ENCODE measurements around the gene ARID3A. TPM values are rescaled to one million over a fixed set of nuclear protein-coding genes. Genes with fewer than 3 reads are reported as not detected.
A peak's percentile ranks its signal among the peaks of the same experiment; 100 is the strongest.

The ARID3A gene
- total and polyA plus RNA-seq, 2 of the 13 experiments (the other 11 are each of a cell fraction or from before 2014, with no cell fraction given) = 71.3 to 77.9 TPM

DNA sequence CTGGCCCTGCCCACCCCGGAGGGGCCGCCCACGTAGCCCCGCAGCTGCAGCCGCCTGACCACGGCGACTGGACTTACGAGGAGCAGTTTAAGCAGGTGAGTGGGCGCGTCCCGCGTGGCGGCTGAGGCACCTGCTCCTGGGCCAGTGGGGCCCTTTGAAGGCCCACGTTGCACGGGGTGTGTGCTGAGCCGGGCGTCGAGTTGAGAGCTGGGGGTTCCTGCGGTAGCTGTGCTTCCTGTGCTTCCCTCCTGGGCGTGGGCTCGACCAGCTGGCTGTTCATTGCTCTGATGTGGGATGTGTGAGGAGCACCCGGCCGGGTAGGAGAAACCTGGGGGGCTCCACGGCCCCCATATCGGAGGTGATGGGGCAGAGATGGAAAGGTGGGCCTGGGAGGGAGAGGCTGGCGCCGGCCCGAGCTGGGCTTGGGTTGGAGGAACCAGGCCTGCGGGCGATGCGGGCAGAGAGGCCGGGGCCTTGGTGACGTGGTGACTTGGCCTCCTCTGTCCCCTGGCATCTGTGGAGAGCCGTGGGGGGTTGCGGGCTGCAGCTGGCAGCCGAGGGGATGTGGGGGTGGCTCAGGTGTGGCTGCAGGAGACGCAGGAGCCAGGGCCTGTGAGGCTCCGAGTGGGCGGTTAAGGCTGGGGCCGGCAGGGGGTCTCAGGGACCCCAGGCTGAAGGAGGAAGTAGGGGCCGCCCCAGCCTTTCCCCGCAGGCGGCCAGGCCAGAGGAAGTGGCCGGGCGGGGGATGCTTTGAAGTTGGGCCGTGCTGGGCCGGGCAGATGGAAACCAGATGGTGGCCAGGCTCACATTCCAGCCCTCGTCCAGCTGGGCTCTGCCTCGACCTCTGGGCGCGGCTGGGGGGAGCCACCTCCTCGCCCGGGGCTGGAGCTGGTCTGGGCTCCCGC, 7.1 kb downstream of the ARID3A start (continued):
- TF ChIP-seq ZBTB38 (CRISPR knock-in tag; IDR thresholded peaks at IDR 0.05) (peak; percentile 91), ZNF34 (CRISPR knock-in tag; IDR thresholded peaks at IDR 0.05; ENCODE audit: borderline replicate concordance) (no peak), PITX1 (CRISPR knock-in tag; IDR thresholded peaks at IDR 0.05) (no peak), ZNF562 (CRISPR knock-in tag; IDR thresholded peaks at IDR 0.05; ENCODE audit: borderline replicate concordance) (no peak), RFX3 (CRISPR knock-in tag; IDR thresholded peaks at IDR 0.05) (no peak), KMT2A (CRISPR knock-in tag; IDR thresholded peaks at IDR 0.05) (no peak), REL (CRISPR knock-in tag; conservative IDR thresholded peaks at IDR 0.05) (no peak), BCL6 (CRISPR knock-in tag; IDR thresholded peaks at IDR 0.05) (no peak), SSRP1 (CRISPR knock-in tag; IDR thresholded peaks at IDR 0.05) (no peak), TAF15 (IDR thresholded peaks at IDR 0.05; ENCODE audit: low read depth, low read length, poor library complexity, severe bottlenecking) (no peak), TBP (CRISPR knock-in tag; IDR thresholded peaks at IDR 0.05) (no peak), ZNF24 (IDR thresholded peaks at IDR 0.05) (no peak), SOX13 (IDR thresholded peaks at IDR 0.05) (no peak), SOX13 (CRISPR knock-in tag; conservative IDR thresholded peaks at IDR 0.05 in 1 of 2, IDR thresholded peaks at IDR 0.05 in 1 of 2) (no peak), ZEB1 (IDR thresholded peaks at IDR 0.05; ENCODE audit: insufficient replicate concordance, low read depth) (no peak), GABPB1 (CRISPR knock-in tag; IDR thresholded peaks at IDR 0.05) (peak; percentile 65; the same call in 1 of the 2 replicates), NFKB2 (CRISPR knock-in tag; IDR thresholded peaks at IDR 0.05; ENCODE audit: borderline replicate concordance) (peak; percentile 20; the same call in 1 of the 2 replicates), STAG1 (CRISPR knock-in tag; IDR thresholded peaks at IDR 0.05) (0 out of 2 replicates have a peak, but pooled peaks have one; percentile 5), MEF2D (CRISPR knock-in tag; IDR thresholded peaks at IDR 0.05) (no peak), CREM (IDR thresholded peaks at IDR 0.05) (no peak), CREM (CRISPR knock-in tag; IDR thresholded peaks at IDR 0.05) (no peak), ELF3 (CRISPR knock-in tag; IDR thresholded peaks at IDR 0.05) (peak; percentile 42; the same call in 1 of the 2 replicates)
- TF ChIP-seq, protein P1, sequence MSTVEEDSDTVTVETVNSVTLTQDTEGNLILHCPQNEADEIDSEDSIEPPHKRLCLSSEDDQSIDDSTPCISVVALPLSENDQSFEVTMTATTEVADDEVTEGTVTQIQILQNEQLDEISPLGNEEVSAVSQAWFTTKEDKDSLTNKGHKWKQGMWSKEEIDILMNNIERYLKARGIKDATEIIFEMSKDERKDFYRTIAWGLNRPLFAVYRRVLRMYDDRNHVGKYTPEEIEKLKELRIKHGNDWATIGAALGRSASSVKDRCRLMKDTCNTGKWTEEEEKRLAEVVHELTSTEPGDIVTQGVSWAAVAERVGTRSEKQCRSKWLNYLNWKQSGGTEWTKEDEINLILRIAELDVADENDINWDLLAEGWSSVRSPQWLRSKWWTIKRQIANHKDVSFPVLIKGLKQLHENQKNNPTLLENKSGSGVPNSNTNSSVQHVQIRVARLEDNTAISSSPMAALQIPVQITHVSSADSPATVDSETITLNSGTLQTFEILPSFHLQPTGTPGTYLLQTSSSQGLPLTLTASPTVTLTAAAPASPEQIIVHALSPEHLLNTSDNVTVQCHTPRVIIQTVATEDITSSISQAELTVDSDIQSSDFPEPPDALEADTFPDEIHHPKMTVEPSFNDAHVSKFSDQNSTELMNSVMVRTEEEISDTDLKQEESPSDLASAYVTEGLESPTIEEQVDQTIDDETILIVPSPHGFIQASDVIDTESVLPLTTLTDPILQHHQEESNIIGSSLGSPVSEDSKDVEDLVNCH (CRISPR knock-in tag; IDR thresholded peaks at IDR 0.05) = no peak
- TF ChIP-seq, protein P2, sequence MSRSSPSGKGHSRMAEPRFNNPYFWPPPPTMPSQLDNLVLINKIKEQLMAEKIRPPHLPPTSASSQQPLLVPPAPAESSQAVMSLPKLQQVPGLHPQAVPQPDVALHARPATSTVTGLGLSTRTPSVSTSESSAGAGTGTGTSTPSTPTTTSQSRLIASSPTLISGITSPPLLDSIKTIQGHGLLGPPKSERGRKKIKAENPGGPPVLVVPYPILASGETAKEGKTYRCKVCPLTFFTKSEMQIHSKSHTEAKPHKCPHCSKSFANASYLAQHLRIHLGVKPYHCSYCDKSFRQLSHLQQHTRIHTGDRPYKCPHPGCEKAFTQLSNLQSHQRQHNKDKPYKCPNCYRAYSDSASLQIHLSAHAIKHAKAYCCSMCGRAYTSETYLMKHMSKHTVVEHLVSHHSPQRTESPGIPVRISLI (CRISPR knock-in tag; IDR thresholded peaks at IDR 0.05; ENCODE audit: borderline replicate concordance) = no peak
- TF ChIP-seq, protein P3, sequence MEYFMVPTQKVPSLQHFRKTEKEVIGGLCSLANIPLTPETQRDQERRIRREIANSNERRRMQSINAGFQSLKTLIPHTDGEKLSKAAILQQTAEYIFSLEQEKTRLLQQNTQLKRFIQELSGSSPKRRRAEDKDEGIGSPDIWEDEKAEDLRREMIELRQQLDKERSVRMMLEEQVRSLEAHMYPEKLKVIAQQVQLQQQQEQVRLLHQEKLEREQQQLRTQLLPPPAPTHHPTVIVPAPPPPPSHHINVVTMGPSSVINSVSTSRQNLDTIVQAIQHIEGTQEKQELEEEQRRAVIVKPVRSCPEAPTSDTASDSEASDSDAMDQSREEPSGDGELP (IDR thresholded peaks at IDR 0.05; ENCODE audit: borderline replicate concordance, low read depth) = peak; percentile 94; the same call in 1 of the 2 replicates

Measured in HepG2 (cell line).